Kidney glomerular epithelial cell (primary cell): ENCODE data around the gene PRSS37.
"Not testable (repeated sequence)": the region's sequence is repeated elsewhere in the genome, so short reads cannot be mapped to it uniquely, and the experiment has no call there.

Source experiments
- DNase-seq: peaks from one replicate; lab custom pipeline; 2025; lab: John Stamatoyannopoulos, UW

The PRSS37 gene, protein sequence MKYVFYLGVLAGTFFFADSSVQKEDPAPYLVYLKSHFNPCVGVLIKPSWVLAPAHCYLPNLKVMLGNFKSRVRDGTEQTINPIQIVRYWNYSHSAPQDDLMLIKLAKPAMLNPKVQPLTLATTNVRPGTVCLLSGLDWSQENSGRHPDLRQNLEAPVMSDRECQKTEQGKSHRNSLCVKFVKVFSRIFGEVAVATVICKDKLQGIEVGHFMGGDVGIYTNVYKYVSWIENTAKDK

DNA sequence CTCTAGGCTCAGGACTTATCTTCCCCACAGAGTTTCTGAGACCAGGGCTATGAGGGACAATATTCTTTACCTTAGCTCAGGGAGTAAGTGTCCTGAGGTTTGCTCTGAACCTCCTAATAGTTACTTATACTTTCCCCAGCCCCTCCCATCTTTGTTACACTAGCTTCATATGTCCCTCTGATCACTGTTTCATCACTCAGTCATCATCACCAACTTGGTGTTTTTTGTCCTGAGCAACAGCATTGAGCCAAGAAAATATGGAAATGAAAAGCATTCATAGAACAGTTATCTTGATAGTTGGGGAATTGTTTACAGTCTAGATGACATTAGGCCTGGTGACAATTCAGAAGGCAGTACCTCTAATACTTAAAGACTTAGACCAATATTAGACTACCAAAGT, at the start of gene PRSS37:
Gene PRSS37 (minus strand): TSS at position 101 of the 400 bp plus-strand sequence. CDS start 436 bp downstream, outside the sequence.
- DNase-seq = no peak

DNA sequence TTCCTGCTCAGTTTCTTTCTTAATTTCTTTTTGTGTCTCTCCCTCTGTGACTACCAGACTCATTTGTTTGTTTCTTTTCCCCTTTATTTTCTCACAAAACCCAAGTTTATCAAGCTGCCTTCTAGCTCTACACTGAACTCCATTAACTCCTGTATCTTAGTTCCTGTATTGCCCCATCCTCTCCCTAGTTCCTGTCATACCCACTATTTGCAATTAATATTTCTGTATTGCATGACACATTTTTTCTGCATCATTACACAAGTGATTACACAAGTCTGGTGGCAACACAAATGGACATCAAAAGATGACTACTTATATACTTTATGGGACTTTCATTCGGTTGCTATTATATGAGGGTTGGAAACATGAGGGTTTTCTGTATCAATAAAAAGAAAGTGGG, 48.0 kb upstream of the PRSS37 start:
- DNase-seq = no peak

DNA sequence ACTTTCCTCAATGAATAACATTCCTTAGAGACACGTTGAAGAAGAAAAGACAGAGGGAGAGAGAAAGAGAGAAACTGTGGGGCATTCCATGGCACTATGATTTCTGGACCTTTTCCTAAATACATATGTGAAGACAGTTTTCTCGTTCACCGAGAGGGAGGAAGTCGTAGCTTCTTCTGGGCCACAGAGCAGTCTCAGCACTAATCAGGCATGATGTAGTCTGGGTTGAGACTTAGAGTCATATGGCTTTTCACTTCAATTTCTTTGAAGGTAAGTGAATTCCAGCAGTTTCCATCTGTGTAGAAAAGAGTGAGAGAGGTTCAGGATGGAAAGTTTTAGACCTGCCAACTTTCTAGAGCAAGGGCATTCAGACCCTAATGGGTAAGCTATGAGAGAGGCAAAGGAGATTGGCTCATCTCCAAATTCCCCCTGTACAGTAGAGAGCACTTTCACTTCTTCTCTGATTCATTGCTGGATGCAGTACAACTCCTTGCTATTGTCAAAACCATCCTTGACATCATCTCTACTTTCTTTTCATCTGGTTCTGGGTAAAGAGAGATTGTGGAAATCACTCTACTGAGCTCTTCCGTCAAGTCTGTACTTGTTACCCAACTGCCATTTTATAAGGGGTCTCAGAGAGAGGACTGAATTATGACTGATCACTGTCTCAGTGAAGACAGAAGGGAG, 43.4 kb upstream of the PRSS37 start:
- DNase-seq = no peak

DNA sequence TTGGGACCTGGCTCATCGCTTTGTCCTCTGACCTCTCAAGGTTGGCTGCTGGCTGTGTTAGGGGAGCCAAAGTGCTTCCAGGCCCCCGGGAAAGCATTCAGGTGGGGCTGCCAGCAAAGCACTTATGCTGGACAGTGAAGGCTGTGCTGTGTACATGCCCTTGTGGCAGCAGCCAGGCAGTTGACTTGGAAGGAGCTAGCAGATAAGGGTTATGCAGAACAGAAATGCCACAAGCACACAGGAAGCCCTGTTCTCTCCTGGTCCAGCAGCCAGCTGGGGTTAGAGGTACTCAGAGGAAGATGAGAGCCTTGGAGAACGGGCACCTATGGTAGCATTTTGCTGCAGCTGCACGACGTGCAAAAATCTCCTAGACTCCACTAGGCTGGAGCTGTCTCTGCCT, 39.7 kb upstream of the PRSS37 start:
- DNase-seq = no peak

DNA sequence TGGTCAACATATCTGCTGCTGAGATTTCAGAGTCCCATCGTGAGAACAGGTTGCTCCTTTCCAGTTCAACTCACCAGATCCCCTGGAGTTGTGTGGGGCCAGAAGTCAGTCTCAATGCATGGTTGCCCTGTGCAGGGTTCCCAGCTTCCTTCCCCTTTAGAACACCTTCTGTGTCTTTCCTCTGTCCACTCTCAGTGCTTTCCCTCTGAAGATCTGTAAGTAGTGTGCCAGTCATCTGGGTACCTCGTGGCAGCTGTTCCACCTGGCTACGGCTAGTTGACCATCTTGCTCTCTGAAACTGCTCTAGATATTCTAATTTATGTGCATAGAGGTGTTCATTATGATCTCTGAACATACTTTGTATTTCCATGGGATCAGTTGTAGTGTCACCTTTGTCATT, 36.1 kb upstream of the PRSS37 start:
- no peak for DNase-seq

DNA sequence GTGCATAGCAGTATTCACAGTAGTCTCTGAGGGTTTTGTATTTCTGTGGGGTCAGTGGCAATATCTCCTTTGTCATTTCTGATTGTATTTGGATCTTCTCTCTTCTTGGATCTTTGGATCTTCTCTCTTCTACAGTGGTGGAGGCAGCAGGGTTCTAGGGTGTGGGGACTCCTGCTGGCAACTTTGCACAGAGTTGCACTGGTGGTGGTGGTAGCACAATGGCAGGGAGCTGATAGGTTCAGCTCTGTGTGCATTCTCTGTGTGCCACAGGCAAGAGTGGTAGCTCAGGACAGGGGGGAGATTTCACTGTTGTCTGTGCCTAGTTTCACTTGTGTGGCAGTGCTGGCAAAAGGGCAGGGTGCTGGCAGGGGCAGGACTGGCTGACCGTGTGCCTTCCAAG, 35.1 kb upstream of the PRSS37 start:
- no peak for DNase-seq

DNA sequence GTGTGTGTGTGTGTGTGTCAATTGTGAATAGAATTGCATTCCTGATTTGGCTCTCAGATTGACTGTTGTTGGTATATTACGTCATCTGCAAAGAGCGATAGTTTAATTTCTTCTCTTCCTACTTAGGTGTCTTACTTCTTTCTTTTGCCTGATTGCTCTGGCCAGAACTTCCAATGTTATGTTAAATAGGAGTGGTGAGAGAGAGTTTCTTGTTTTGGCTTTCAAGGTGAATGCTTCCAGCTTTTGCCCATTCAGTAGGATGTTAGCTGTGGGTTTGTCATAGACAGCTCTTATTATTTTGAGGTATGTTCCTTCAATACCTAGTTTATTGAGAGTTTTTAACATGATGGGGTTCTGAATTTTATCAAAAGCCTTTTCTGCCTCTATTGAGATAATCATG, 34.2 kb upstream of the PRSS37 start:
- DNase-seq = no peak

DNA sequence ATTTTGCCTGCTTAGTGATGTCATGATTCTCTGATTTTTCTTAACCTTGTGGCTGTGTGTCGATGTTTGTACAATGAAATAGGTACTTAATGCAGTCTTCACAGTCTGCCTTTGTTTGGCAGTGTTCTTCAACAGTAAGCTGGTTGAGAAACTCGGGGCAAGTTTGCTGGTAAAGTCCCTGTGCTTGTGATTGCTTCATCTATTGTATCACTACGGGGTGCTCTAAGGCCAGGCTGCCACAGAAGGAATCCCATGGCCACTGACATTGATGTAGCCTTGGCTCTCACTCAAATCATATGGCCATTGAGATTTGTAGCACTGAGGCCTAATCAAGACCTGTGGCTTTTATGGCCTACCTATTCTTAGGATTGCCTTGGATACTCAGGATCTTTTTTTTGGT, 33.5 kb upstream of the PRSS37 start:
- DNase-seq = no peak

DNA sequence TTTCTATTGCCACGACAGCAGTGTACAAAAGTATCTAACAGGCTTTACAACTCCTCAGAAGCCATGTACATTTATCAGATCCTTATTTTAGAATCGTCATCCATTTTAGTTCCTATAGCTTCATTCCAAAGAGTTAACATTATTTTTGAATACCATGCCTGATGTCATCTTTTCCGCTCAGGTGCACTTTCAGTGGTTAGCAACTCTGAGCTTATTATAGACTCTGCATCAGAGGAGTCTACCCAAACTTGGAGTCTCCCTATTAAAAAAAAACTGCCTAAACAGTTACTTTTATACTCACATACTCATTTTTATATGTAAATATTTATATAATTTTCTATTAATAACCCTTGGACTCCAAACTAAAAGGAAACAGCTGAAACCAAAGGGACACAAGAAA, 31.6 kb upstream of the PRSS37 start:
- no peak for DNase-seq

DNA sequence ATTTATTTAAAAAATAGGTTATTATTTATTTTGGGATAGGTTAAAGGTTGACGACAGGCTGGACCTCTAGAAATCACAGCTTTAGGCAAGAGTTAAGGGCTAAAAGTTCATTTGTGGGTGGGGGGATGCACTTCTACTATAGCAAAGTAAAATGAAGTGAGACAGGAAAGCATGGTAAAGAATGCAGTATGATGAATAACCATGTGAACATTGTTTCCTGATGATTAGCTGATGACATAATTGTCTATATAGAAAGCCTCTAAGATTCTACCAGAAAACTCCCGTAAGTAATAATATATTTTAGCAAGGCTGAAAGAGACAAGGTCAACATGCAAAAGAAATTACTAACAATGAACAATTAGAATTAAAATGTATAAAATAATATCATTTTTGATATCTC, 25.7 kb upstream of the PRSS37 start:
- DNase-seq = no peak

DNA sequence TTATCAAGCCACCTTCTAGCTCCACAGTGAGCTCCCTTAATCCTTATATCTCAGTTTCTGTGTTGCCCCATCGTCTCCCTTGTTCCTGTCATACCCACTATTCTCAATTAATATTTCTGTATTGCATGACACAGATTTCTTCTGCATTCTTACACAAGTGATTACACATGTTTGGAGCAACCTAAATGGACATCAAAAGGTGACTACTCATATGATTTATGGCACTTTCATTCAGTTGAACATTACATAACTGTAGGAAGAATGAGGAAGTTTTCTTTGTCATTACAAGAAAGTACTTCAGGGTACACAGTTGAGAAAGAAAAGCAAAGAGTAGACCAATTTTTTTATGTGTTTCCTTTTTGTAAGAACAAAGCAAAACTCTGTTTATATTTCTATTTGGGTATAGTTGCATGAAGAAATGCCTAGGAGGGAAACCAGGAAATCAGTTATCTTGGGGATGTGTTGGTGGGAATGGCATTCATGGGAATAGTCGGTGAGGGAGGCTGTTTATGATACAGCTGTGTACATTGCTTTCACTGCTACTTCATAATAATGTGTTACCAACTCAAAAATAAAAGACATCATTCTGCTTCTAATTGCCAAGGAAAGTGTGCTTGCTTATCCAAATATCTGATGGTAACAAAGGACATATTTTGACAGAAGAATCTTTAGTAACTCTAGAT, 23.6 kb upstream of the PRSS37 start:
- peak; percentile 3 for DNase-seq

DNA sequence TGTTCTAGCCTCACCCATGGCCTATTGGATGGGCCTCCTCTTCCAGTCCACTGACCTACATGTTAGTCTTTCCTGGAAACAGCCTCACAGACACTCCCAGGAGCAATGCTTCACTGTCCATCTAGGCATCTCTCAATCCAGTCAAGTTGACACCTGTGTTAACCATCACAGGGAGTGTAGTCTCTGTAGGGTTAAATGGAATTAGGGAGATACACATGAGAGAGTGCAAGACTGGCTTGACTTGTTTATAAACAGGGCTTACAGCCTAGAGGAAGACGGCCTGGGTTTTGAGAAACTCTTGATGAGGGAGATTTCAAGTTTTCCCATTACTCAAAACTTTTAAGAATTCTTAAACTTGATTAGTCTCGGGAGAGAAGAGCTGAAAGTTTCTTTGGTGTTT, 18.9 kb upstream of the PRSS37 start:
- DNase-seq = no peak

DNA sequence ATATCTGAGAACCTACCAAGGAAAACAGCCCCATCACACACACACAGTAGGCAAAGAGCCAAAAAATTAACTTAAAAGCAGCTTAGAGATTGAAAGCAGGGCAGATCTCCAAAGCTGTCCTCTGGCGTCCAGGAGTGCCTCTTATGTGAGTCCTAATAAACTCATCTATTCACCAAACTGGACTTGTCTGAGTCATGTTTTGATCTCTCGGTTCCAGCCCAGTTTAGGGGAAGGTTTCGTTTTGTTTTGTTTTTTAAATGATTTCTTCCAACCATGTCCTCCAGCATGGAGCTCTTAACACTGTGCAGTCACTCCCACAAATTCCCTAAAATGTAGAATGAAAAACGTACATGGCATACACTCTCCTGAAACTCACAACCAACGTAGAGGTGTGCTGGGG, 6.7 kb upstream of the PRSS37 start:
- DNase-seq = no peak

DNA sequence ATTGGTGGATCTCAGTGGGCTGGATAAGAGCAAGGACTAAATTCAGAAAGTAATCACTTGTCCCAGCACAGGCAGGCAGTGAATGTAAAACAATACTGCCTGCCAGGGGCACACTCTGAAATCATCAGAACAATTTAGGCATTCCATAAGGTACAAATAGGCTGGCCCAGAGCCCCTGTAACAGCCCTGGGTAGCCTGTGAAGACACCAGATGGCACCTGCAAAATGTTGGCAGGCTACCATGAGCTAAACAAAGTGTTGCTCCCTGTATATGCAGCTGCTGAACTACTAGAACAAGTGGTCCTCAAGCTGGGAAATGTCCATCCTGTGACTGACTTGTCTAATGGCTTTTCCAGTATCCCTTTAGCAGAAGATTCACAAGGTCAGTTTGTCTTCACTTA, 3.0 kb upstream of the PRSS37 start:
- DNase-seq = no peak

DNA sequence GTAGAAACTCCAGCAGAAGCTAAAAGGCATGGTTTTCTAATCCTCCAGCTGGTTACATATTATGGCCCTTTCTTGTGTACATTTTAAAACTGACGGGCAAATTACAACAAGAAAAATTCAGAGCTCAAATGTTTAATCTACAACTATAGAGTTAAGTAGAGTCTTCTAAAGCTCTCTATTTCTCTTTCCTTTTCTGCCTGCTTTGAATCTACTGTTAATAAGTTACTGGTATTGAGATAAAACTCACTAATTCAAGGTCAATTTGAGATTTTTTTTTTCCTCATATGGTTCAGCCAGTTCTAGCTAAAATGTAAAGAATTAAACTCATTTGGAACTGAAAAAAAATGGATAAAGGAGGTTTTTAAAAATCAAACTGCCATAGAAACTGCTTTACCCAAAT, 1.6 kb upstream of the PRSS37 start:
- DNase-seq = no peak

DNA sequence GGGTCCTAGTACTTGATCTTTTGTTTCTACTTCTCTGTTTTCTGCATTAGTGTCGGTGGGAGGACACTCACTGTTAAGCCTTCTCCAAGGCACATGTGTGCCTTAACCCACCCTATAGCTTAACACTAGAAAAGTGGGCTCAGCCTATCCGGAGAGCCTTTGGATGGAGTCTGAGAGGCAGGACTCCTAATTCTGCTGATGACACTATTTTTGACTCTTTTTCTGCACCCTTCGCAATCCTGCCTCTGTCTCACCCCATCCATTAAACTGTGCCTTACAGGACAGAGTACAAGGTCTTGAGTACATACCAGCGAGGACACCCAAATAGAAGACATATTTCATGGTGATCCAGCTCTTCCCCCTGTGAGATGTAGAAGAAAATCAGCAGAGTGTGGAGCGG, 577 bp downstream of the PRSS37 start:
- DNase-seq = no peak

DNA sequence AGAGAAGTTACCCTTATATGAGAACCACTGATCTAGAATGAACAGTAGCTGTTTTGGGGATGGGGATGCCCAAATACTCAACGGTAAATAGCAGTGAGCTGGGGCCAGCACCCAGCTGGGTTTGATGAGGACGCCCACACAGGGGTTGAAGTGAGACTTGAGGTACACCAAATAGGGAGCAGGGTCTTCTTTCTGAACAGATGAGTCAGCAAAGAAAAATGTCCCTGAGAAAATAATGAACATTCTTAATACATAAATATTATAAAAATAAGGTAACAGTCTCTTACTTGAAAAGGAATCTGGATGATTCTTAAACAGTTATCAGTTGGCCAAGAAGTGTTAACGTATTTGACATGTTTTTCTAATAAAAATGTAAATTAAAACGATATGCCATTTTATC, 2.0 kb downstream of the PRSS37 start:
- no peak for DNase-seq

DNA sequence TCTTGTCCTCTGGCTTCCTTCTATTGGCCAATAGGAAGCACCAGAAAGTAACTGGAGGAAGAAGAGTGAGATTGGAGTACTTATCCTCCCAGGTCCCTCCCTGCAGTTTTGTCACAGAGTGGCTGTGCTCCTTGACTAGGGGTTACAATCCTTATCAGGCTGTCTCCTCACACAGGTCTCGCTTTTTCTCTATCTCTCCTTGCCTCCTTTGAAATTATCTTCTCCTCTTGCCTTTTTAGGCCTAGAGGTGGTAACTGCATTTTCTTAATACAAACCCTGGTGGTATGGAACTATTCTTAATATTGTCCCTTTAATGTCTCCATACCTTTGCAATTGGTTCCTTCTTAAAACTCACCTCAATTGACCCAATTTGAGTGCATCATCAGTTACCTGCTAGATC, 2.7 kb downstream of the PRSS37 start:
- DNase-seq = no peak

DNA sequence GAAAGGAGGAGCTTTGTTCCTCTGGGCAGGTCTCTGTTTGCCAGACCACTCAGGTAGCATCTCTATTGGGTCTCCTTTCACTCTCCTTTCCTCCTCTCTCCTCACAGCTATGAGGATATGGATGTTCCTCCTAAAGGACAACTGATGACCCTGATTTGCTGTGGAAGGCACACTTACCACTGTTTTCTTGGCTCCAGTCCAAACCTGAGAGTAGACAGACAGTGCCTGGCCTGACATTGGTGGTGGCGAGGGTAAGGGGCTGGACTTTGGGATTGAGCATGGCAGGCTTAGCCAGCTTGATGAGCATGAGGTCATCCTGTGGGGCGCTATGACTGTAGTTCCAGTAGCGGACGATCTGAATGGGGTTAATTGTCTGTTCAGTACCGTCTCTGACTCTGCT, 3.6 kb downstream of the PRSS37 start:
- no peak for DNase-seq

DNA sequence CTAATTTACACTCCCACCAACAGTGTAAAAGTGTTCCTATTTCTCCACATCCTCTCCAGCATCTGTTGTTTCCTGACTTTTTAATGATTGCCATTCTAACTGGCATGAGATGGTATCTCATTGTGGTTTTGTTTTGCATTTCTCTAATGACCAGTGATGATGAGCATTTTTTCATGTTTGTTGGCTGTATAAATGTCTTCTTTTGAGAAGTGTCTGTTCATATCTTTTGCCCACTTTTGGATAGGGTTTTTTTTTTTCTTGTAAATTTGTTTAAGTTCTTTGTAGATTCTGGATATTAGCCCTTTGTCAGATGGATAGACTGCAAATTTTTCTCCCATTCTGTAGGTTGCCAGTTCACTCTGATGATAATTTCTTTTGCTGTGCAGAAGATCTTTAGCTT, 18.9 kb downstream of the PRSS37 start:
- DNase-seq = not testable (repeated sequence)

DNA sequence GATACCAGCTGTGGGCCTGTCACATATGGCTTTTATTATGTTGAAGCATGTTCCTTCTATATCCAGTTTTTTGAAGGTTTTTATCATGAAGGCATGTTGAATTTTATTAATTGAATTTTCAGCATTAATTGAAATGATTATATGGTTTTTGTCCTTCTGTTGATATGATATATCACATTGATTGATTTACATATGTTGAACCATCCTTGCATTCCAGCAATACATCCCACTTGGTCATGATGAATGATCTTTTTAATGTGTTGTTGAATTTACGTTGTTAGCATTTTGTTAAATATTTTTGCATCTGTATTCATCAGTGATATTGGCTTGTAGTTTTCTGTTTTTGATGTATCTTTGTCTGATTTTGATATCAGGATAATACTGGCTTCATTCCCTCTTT, 21.2 kb downstream of the PRSS37 start:
- no peak for DNase-seq

DNA sequence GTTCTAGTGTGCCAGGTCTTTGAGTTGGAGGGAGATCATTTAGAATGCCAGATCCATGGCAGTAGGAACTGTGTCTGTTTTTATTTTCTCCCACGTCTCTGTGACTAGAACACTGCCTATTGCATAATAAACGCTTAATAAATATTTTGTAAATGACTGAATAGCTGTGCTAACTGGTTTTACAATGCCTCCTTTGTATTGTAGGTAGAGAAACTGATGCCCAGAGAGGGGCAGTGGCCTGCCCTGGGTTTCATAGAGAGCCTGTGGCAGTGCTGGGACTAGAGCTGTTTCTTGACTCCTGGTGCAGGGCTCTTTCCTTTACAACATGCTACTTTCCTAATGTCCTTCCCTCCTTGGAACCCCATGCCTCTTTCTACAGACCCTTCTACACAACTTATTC, 48.8 kb downstream of the PRSS37 start:
- no peak for DNase-seq

DNA sequence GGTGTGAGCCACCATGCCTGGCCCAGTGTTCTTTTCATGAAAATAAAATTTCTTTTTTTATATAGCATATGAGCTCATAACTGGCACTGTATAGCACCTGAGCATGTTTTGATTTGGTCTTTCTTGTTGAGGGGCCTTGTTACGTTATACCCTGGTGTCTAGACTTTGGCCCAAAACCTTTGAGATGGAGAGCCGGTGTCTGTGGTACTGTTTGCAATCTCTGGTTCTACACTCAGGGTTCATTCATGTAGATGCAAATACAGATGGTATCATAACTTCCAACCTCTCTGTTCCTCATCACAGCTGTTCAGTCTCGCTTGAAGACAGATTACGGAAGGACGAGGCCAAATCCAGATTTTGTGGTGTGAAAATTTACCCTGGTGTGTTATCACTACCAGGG, 51.4 kb downstream of the PRSS37 start, which contains the start of gene TAS2R5:
Gene TAS2R5 (plus strand): TSS at position 301 of the 400 bp plus-strand sequence. CDS start 145 bp downstream, outside the sequence.
- no peak for DNase-seq
